Body of pancreas (tissue), 4 donors: ENCODE measurements around the gene FIZ1. TPM values are rescaled to one million over a fixed set of nuclear protein-coding genes. Genes with fewer than 3 reads are reported as not detected.

Experiments
- ATAC-seq: fragments of 150-250 bp; one replicate; pipeline ENCODE4 v1.9.1; 2016
- DNase-seq, 4 donors: peaks; one replicate each; pipeline ENCODE4 v3.0.0-alpha.2; 2019
- H3K27ac ChIP-seq, 4 donors: fragments of 200-600 bp; sonication (generic); 1 replicate in 3 of 4; 2 replicates in 1 of 4; pipeline versions ENCODE4 v1.5.1 to v1.6.1; 2016 to 2019; ENCODE audit warnings: mild to moderate bottlenecking in 1 of 4, mixed read lengths in 1 of 4, moderate library complexity in 1 of 4
- H3K27me3 ChIP-seq, 2 donors: fragments of 200-600 bp; sonication (generic); one replicate each; pipeline ENCODE4 v1.6.0; 2016; ENCODE audit warnings: mild to moderate bottlenecking in 1 of 2
- H3K36me3 ChIP-seq, 2 donors: fragments of 200-600 bp; sonication (generic); replicated peaks in 1 of 2; 2 replicates each; pipeline ENCODE4 v1.5.1; 2016; ENCODE audit warnings: low read depth in 2 of 2; ENCODE audit not compliant: insufficient read depth in 1 of 2
- H3K4me1 ChIP-seq: fragments of 200-600 bp; sonication (generic); one replicate; pipeline ENCODE4 v1.6.0; 2016
- H3K4me3 ChIP-seq, 2 donors: fragments of 200-600 bp; sonication (generic); 1 replicate in 1 of 2; 2 replicates in 1 of 2; pipeline ENCODE4 v1.5.1; 2016 to 2019
- H3K9me3 ChIP-seq, 3 donors: fragments of 200-600 bp; sonication (generic); 1 replicate in 2 of 3; 2 replicates in 1 of 3; pipeline ENCODE4 v1.5.1; 2016
- POLR2A ChIP-seq, 3 donors: fragments of 450-650 bp; IDR thresholded peaks; one replicate each; pipeline ENCODE4 v1.6.1; 2016; ENCODE audit warnings: antibody characterized with exemption in 3 of 3, mild to moderate bottlenecking in 2 of 3
- WGBS, 2 donors: methylation state at CpG; one replicate each; pipeline ENCODE4 v1.1.5; 2017; 5-methylcytosine and 5-hydroxymethylcytosine counted together
- intact Hi-C: fragments of 100-400 bp; cut with DNase I; formaldehyde crosslinking; loops from one replicate; pipeline ENCODE4 v1.15.1; 2023
- total RNA-seq, 2 donors: library from RNA; depleted of rRNA; stranded (reverse); fragments of >200 nt; gene quantifications; one replicate each; pipeline ENCODE4 v1.1.0, GENCODE V29; 2016
- TF ChIP-seq, protein P1 (sequence below), 7 experiments: fragments of 450-650 bp in 4 of 7; fragments of 200-600 bp in 3 of 7; sonication (generic) in 3 of 7; IDR thresholded peaks; one replicate each; pipeline ENCODE4 v1.5.1; 2016 to 2019; ENCODE audit warnings: antibody characterized with exemption in 7 of 7

The FIZ1 gene
- total RNA-seq, 2 donors from 2014 or later = 5.7 to 13.5 TPM

DNA sequence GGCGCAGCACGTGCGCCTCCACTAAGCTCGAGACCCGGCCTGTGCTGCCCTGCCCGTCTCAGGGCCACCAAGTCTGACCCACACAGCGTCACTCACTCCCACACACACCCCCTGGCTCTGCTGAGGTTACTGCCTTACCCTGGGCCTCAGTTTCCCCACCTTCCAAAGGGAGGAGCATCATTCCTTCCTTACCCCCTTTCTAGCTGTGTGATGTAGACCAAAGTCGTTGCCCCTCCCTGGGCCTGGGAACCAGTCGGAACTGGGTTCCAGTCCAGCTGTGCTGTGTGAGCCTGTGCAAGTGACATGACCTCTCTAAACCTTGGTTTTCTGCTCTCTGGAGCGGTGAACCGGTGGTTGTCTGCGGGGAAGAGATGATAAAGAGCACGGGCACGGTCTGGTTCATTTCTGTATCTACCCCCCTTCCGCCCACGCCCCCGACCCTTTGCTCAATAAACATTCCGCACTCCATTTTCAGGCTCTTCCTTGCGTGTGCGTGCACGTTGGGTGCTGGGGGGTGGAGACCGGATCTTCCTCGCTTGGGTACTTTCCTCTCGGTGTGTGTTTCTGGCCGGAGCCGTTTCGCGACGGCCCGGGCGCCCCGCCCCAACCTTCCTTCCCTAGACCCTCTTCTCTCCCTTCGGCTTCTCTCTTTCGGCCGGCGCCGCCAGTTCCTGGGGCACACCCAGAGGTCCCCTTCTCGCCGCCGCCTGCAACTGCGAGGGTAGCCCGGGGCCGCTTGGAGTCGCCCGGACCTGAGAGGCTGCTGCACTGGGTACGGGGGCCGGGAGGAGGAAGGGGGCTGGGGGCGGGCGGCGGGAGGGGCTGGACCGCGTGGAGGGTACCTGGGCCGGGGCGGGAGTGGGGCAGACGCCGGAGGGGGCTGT lies 43.9 kb upstream of the FIZ1 start, which contains the start of gene ZNF581:
ZNF581 (plus strand) TSS at position 647 of the 884 bp plus-strand sequence. CDS start 923 bp downstream, outside the sequence.
- TF ChIP-seq POLR2A (IDR thresholded peaks at IDR 0.05) = peak in 2 of 3 donors; percentile 50 to 55
- TF ChIP-seq, protein P1, sequence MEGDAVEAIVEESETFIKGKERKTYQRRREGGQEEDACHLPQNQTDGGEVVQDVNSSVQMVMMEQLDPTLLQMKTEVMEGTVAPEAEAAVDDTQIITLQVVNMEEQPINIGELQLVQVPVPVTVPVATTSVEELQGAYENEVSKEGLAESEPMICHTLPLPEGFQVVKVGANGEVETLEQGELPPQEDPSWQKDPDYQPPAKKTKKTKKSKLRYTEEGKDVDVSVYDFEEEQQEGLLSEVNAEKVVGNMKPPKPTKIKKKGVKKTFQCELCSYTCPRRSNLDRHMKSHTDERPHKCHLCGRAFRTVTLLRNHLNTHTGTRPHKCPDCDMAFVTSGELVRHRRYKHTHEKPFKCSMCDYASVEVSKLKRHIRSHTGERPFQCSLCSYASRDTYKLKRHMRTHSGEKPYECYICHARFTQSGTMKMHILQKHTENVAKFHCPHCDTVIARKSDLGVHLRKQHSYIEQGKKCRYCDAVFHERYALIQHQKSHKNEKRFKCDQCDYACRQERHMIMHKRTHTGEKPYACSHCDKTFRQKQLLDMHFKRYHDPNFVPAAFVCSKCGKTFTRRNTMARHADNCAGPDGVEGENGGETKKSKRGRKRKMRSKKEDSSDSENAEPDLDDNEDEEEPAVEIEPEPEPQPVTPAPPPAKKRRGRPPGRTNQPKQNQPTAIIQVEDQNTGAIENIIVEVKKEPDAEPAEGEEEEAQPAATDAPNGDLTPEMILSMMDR (IDR thresholded peaks at IDR 0.05) = no peak
- Histone ChIP-seq H3K27me3 (no peaks in the 10 kb centered on the region), H3K4me3 (peak within 1 kb of the TSS; percentile 90 to 96), H3K4me1 (peaks cover 67% of the 10 kb centered on the region), H3K9me3 (no peaks in the 10 kb centered on the region), H3K36me3 (no peaks in the 10 kb centered on the region), H3K27ac (peak within 1 kb of the TSS; percentile 58 to 94 (median 92))
- ATAC-seq = peak; percentile 62
- WGBS, 2 donors = 1 to 2% methylated on average over 35 to 51 of the region's 56 CpGs
- intact Hi-C loops = no loop called here
- DNase-seq = peak; percentile 74 to 84 (median 76)

DNA sequence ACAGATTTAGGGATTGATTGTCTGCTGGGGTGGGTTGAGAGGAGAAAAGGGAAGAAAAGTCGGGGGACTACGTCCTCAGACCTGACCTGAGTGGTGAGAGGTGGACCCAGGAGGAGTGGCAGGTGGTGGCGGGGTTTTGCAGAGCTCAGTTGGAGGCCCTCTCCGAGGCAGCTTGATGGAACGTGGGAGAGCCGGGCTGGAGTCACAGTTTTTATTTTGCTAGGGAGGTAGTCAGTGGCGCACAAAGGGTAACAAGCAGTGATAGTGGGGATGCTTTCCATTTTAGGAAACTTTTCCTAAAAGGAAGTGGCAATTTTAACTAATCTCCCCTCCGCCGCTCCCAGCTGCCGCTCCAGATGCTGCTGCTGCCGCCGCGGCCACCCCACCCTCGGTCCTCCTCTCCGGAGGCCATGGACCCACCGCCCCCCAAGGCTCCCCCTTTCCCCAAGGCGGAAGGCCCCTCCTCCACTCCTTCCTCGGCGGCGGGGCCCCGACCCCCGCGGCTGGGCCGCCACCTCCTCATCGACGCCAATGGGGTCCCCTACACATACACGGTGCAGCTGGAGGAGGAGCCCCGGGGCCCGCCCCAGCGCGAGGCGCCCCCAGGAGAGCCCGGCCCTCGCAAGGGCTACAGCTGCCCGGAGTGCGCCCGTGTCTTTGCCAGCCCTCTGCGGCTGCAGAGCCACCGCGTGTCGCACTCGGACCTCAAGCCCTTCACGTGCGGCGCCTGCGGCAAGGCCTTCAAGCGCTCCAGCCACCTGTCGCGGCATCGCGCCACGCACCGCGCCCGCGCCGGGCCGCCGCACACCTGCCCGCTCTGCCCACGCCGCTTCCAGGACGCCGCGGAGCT lies 43.1 kb upstream of the FIZ1 start:
- Histone ChIP-seq H3K27me3 (no peaks in the 10 kb centered on the region), H3K36me3 (no peaks in the 10 kb centered on the region), H3K4me3 (peak overlapping the region; percentile 11 to 82), H3K4me1 (peaks cover 70% of the 10 kb centered on the region), H3K27ac (peak overlapping the region; percentile 58 to 94 (median 92)), H3K9me3 (no peaks in the 10 kb centered on the region)
- DNase-seq (peak in 1 of 4 donors; percentile 34), ATAC-seq (no peak)
- intact Hi-C loops = no loop called here
- 0 to 1% methylated on average over 22 to 55 of the region's 65 CpGs for WGBS, 2 donors
- TF ChIP-seq, protein P1 (IDR thresholded peaks at IDR 0.05) = no peak
- peak in 2 of 3 donors; percentile 10 to 19 for TF ChIP-seq POLR2A (IDR thresholded peaks at IDR 0.05)

DNA sequence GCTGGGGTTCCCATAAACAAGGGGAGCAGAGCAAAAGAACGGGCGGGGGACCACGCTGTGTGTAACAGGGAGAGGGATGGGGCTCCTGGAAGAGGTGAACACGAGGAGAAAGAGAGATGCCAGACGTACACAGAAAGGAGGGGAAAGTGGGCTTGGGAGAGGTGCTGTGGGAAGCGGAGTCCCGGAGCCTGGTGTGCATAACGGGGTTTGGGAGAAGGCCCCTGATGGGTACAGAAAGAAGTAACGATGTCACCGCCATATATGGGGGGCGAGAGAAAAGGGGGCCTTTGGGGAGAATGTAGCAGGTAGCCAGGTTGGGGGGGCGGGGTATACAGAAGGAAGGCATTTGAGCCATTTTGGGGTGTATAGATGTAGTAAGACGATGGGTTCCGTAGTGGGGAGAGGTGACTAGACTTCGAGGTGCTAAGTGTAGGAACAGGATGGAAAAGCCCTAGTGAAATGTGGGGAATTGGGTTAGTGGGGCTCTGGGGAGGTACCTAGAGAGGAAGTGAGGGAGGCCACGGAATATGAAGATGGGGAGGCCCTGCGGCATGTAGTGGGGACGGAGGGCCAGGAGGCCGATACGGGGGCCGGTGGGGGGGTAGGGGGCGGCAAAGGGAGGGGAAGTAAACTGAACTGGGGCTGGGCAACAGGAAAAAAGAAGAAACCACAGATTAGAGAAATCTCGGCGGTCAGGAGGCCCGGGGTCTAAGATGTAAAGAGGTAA lies 42.3 kb upstream of the FIZ1 start:
- H3K27me3 ChIP-seq = no peaks in the 10 kb centered on the region
- peaks cover 71% of the 10 kb centered on the region for H3K4me1 ChIP-seq
- H3K4me3 ChIP-seq = peak overlapping the region; percentile 82 to 92
- no peak for ATAC-seq
- DNase-seq = no peak
- intact Hi-C loops = no loop called here
- H3K9me3 ChIP-seq = no peaks in the 10 kb centered on the region
- 0 to 1% methylated on average over 25 of the region's 25 CpGs for WGBS, 2 donors
- H3K27ac ChIP-seq = peak overlapping the region; percentile 79 to 94 (median 92)
- peak in 1 of 3 donors; percentile 2 for TF ChIP-seq POLR2A (IDR thresholded peaks at IDR 0.05)
- TF ChIP-seq, protein P1 (IDR thresholded peaks at IDR 0.05) = no peak
- H3K36me3 ChIP-seq = no peaks in the 10 kb centered on the region

DNA sequence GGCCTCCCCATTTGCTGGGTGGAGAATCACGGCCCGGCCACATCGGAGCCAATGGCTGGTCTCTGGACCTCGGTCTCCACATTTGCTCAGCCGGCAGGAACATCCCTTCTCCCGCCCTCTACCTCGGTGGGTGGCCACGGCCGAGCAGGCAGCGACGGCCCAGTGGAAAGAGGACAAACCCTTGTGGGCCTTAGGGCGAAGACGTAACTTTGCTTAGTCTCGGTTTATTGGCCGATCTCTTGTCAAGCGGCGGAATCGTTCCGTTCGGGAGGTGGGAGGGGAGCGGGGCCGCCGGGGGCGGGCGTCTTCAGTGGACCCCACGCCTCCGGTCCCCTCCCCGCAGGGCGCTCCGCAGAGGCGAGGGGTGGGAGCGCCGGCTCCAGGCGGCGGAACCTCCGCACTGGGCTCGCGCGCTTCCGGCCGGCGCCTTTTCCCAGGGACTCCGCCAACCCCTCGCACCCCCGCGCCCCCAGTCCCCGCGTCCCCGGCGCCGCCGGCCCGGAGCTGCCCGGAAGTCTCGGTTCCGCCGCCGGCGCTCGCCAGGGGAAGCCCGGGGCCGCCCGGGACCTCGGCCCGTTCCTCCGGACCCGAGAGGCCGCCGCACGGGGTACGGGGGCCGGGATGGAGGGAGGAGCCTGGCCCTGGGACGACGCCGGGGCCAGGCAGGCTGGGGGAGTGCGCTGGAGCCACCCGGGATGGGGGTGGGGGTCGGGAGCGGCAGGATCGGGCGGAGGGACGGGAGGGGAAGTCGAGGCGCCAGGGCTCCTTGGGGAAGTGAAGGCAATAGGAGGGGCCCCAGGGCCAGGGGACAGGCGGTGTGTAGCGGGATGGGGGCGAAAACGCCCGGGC lies 41.5 kb upstream of the FIZ1 start, which contains the start of gene ZNF580:
ZNF580 (plus strand) TSS at position 426 of the 849 bp plus-strand sequence. CDS start 1,507 bp downstream, outside the sequence.
- Histone ChIP-seq H3K36me3 (no peaks in the 10 kb centered on the region), H3K27me3 (no peaks in the 10 kb centered on the region), H3K4me3 (peak within 1 kb of the TSS; percentile 82 to 92), H3K27ac (peak within 1 kb of the TSS; percentile 79 to 94 (median 92)), H3K4me1 (peaks cover 79% of the 10 kb centered on the region), H3K9me3 (no peaks in the 10 kb centered on the region)
- intact Hi-C loops = no loop called here
- ATAC-seq (peak; percentile 67), DNase-seq (peak; percentile 53 to 69 (median 64))
- WGBS, 2 donors = 0% methylated on average over 14 to 82 of the region's 89 CpGs
- TF ChIP-seq POLR2A (IDR thresholded peaks at IDR 0.05) = peak; percentile 10 to 41 (median 34)
- TF ChIP-seq, protein P1 (IDR thresholded peaks at IDR 0.05) = no peak
